Posterior vena cava (tissue), 2 donors: Measurements from ENCODE around the gene AFDN. TPM values are rescaled to one million over a fixed set of nuclear protein-coding genes. Genes with fewer than 3 reads are reported as not detected.
A peak's percentile ranks its signal among the peaks of the same experiment; 100 is the strongest.
"Not testable (repeated sequence)": the region's sequence is repeated elsewhere in the genome, so short reads cannot be mapped to it uniquely, and the experiment has no call there.

Source experiments
- DNase-seq: peaks from one replicate; pipeline ENCODE4 v3.0.0-alpha.2; 2020; ENCODE audit warnings: low spot score
- intact Hi-C, 2 donors: fragments of 100-400 bp; cut with DNase I; formaldehyde crosslinking; loops; one replicate each; pipeline versions ENCODE4 v1.14.1 to v1.14.2; 2022 to 2023
- total RNA-seq, 2 donors: library from RNA; stranded (reverse); fragmentation: NEBNext Ultra II Directional; extraction: Animal tissue kit (Norgen Biotek cat#: 25700); gene quantifications; one replicate each; pipeline ENCODE4 v1.2.1, GENCODE V29; 2021
- donor health status: DM: yes; HTN: yes; CAD: no.
- donor health status: DM: yes; HTN: yes; CAD: no.

The AFDN gene
- total RNA-seq, 2 donors from 2014 or later = 49.3 to 68.6 TPM

DNA sequence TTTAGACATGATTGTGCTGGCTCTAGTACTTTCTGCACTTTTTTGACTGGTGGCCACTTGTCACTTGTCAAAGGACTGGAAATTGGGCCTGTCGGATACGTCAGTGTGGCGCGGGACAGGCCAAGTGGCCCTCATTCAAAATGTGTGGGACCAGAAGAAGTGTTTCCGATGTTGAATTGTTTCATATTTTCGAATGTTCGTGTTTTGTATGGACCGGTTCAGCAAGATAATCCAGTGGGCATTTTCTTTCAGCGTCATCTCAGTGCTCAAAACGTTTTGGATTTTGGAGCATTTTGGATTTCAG is 174.3 kb downstream of the AFDN start:
- DNase-seq = no peak
- intact Hi-C loops = no loop called here

GRCh38 chr6:168001514-168001913 is 174.8 kb downstream of the AFDN start:
- intact Hi-C loops, DNase-seq: not testable (repeated sequence)

- intact Hi-C loops = no loop called here
- DNase-seq = no peak
Observed at GRCh38 chr6:168002804-168003203, 176.1 kb downstream of the AFDN start.

DNA sequence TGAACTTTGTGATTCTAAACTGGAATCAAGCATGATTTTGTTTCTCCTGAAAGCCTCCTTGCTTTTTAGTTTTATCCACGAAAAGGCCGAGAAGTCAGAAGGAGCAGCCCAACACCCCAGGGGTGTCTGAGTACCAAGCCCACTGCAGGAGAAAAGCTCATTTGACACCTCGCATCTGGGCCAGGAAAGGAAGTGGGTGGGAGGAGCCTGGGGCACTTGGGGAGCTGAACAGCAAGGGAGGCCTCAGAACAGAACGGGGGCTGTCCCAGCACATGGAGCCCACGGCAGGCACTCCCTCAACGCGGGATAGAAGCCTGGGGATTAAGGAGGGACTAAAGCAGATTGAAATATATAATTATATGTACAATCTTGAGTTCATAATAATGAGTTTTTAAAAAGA is 177.3 kb downstream of the AFDN start:
- intact Hi-C loops = no loop called here
- DNase-seq = no peak

GRCh38 chr6:168004945-168005344 is 178.2 kb downstream of the AFDN start:
- DNase-seq = no peak
- intact Hi-C loops = no loop called here

DNA sequence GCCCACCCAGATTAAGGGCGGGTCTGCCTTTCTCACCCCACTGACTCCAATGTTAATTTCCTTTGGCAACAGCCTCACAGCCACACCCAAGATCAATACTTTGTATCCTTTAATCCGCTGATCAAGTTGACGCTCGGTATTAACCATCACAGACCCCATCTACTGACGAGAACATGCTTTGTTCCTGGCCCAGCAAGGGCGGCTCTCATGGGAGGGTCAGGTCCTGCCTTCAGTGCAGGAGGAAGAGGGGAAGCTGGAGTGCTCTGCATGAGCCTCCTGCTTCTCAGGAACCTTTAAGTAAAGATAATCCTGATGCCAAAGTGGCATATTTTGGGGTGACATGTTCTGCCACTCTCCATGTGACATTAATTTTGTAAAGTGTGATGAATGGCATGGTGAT is 179.1 kb downstream of the AFDN start:
- intact Hi-C loops = no loop called here
- no peak for DNase-seq

GRCh38 chr6:168007592-168008338 is 181.1 kb downstream of the AFDN start:
- peak; percentile 82 for DNase-seq
- intact Hi-C loops = no loop called here

GRCh38 chr6:168009331-168009730 is 182.6 kb downstream of the AFDN start:
- intact Hi-C loops = no loop called here
- no peak for DNase-seq

GRCh38 chr6:168011291-168011690 is 184.6 kb downstream of the AFDN start:
- DNase-seq = no peak
- intact Hi-C loops = no loop called here

DNA sequence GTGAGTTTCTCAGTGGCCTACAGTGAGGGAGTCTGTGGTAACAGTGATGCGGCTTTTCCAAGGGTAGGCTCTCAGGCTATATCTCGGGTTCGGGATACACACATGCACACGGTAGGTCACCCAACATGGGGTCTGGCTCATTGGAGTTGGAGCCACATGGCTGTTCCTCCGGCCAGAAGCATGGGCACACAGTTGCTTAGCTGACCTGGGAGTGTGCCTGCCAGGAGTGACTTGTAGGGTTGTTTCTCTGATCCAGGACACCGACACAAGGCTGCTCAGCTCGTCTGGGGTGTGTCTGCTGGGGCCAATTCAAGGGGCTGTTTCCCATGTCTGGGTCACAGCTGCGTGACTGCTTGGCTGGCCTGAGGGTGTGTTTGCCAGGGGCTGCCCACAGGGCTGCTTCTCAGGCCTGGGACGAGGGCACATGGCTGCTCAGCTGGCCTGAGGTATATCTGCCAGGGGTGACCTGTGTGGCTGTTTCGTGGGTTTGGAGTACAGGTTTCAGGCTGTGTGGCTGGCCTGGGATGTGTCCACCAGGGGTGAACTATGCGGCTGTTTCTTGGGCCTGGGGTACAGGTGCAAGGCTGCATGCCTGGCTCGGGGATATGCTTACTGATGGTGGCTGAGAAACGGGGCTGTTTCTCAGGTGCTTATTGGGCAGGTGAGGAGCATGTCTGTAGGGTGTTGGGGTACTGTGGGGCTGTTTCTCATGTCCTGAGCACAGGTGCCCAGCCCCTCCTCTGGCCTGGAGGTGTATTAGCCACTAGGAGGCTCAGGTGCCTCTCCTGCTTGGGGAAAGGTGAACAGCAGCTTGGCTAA is 185.9 kb downstream of the AFDN start:
- intact Hi-C loops = no loop called here
- no peak for DNase-seq

DNA sequence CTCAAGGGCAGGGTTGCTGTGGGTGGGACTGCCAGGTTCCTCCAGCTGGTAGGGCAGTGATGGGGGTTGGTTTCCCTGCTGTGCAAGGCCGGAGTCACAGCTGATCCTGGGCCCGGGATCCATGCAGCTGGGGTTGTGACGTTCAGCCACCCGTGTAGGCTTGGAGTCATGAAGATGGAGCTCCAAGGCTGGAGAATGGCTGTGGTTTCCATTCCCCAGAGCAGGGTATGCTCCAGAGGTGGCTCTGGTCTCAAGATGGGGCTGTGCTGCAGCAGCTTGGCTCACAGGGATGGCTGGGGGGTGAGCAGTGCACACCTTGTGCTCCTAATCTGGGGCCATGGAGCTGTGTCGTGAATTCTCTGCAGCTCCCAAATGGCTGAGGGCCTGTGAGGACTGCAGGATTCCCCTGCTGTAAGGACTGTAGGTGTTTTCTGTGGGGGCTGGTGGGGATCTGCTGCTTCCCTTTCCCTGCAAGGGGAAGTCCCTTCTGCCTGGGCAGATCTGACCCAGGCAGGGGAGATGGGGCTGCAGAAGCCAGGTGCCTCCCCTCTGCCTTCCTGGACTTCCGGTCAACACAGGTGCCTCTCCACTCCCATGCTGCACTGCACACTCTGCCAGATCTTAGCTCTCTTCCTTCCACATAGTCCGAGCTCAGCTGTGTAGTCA is 186.7 kb downstream of the AFDN start:
- intact Hi-C loops = no loop called here
- DNase-seq = no peak

- no peak for DNase-seq
- intact Hi-C loops = no loop called here
Observed at GRCh38 chr6:168014428-168014827, 187.7 kb downstream of the AFDN start.

- intact Hi-C loops = no loop called here
- no peak for DNase-seq
Observed at GRCh38 chr6:168015009-168015408, 188.3 kb downstream of the AFDN start.

DNA sequence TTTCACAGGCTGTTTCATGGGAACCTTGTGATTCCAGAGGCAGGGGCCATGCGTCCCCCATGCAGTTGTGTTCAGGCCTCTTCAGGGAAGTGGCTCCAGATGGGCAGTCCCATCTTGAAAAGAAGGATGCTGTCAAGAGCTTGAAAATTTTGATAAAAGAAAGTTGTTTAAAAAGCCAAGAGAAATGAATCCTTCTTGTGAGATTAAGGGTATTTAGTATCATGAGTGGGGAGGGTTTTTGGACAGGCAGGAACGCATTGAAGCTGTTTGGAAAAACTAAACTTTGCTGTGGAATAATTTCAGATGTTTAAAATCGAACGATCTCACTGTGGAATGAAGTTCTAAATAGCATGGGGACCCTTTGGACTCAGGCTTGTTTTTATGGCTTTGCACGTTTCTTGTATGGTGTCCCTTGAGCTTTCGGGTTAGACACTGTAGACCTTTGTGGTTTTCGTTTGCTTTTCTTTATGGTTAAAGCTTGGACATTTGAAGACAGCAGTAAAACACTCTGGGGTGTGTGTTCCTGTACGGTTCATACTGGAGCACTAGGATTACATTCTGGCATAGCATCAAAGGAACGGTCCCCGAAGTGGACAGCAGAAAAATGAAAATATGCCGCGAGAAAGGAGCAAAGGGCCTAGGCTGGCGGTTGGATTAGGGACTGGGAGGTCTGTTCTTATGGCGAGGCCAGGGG is 188.9 kb downstream of the AFDN start:
- DNase-seq = no peak
- intact Hi-C loops = no loop called here

GRCh38 chr6:168016176-168016620 is 189.5 kb downstream of the AFDN start:
- intact Hi-C loops = no loop called here
- DNase-seq = no peak

DNA sequence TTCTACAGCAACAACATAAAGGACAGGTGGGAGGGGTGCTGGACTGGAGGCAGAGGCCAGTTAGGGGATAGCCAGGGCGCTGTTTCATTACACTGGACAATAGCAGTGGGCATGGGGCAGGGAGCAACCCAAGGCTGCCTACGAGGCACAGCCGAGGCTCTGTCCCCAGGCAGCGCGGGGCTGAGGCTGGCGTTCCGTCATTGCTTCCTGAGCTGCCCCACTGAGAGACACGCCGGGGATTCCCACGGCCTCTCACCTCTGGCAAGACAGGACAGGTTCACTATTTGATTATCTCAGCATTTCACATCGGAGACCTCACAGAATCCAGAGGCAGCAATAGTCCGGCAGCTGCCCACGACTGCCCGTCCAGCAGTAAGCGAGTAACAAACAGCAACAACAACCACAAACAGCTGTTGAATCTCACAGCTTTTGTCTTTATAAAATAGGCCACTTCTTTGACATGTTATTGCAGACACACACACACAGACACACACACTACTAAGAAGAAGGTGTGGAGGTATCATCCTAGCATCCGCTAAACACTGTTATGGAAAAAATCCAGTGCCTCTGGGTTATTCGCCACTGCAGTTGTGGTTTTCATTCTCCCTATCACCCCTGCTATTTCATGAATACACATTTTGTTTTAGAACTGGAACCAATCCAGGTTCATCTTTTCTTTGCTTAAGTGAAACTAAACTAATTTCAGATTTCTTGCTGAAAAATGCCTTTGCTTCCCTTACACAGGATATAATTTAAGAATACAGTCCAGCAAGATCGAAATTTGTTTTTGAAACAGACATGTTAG is 190.2 kb downstream of the AFDN start:
- no peak for DNase-seq
- intact Hi-C loops = no loop called here

DNA sequence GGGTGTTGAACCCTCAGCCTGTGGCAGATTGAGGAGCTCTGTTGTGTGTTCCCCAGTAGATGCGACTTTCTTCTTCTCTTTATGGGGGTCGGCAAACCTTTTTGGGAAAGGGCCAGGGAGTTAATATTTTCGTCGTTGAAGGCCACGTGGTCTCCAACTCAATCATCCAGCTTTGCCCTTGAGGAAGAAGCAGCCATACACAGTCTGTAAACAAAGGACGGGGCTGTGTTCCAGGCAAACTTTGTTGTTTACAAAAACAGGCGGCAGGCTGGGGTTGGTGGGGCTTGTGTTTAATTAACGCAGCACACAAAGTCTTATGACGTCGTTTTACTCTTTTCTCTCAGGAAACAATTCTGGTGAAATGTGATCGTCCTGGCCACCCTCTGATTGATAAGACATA is 190.9 kb downstream of the AFDN start:
- DNase-seq = no peak

DNA sequence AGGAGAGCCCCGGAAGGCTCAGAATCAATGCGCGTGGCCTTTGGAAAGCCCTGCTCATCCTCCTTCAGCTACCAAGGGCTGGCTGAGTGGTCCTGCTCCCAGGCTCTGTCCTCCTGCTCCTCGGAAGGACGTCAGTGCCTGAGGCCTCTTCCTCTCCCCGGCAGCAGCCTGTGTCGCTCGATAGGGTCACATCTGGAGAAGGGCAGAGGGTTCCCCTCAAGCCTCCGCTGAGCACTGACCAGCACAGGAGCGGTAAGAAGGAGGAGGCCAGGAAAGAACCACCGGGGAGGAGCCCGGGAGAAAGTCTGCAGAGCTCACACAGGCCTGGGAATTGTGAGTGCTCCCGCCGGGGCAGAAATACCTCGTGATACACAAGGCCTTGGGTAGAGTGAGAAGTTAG is 192.0 kb downstream of the AFDN start:
- intact Hi-C loops = no loop called here
- no peak for DNase-seq

More for the DNA sequence above, 190.9 kb downstream of the AFDN start:
- intact Hi-C loops = no loop called here

GRCh38 chr6:168020242-168020641 is 193.5 kb downstream of the AFDN start:
- intact Hi-C loops = no loop called here
- no peak for DNase-seq
